Activated CD4-positive, CD25-positive, alpha-beta regulatory T cell treated with anti-CD3 and anti-CD28 coated beads, Interleukin-2, amount 50 U/mL, for 72 hours (primary cell): ENCODE measurements around the gene ATXN7L1.

Experiments used
- DNase-seq: peaks from one replicate; pipeline ENCODE4 v3.0.0; 2021

The ATXN7L1 gene

GRCh38 chr7:105638902-105639495 is 237.4 kb downstream of the ATXN7L1 start:
- DNase-seq = no peak

- no peak for DNase-seq
These were observed 238.1 kb downstream of the ATXN7L1 start for GRCh38 chr7:105638334-105638733.

DNA sequence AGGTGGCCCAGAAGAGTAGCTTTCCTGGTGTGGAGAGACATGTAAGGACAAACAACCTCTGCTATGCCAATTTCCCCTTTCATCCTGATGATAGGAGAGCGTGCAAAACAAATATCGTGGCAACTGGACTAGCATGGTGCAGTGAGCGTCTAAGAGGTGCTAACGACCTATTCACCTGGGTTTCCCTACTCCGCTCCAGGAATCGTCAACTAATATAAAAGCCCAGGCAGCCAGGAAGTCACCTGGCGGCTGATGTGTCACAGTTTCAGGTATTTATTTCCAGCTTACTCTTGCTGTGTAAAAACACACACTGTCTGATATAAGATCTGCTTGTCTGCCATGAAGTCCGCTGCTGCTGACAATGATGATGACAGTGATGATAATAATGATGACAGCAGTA is 238.6 kb downstream of the ATXN7L1 start:
- no peak for DNase-seq

DNA sequence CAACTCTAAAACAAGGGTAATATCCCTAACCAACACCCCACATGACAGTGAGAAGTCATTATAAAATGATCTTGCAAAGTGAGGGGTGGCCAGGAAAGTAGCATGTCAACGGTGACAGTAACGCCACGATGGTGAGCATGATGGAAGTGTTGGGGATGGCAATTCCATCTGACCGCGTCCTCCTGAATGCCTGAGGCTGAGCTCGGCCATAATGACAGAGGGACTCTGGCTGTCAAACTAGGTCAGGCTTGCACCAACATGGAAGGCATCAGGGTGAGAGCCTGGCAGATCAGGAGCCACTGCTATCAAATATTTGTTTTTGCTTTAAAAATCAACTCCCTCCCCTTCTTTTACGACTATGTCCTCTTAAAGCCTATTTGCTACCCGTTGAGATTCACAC is 239.4 kb downstream of the ATXN7L1 start:
- no peak for DNase-seq

DNA sequence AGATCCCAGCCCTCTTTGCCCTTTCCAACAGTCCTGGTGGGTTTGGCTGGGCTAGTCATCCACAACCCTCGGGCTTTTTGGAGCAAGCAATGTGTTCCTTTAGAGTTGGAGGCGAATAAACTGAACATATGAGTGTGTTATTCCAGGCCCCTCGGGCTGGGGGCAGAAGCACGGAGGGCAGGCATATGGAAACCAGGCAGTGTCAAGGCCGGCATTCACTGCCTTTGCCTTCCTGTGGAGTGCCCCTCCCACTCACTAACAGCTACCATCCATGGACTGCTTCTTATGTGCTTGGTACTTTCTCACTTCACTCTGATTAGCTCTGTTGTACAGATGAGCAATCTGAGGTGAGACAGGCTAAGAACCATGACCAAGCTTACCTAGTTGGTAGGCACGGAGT is 241.2 kb downstream of the ATXN7L1 start:
- no peak for DNase-seq

GRCh38 chr7:105625986-105626385 is 250.4 kb downstream of the ATXN7L1 start:
- DNase-seq = no peak

DNA sequence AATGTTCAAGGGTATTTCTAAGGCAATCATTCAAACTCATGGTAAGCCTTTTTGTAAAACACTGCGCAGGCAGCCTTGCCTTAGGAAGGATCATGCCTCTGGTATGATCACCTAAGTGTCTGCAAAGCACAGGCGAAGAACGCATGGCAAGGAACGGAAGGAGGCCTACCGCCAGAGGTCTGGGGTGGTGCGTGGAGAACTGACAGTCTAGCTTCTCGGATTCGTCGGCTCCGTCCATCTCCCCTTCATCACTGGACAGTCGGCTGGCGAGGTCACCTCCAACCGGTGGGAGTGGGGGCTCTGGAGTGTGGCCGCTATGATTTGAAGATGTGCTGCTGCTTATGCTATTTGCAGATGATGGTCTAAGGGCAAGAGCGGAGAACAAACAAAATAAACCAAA is 252.5 kb downstream of the ATXN7L1 start:
- no peak for DNase-seq

DNA sequence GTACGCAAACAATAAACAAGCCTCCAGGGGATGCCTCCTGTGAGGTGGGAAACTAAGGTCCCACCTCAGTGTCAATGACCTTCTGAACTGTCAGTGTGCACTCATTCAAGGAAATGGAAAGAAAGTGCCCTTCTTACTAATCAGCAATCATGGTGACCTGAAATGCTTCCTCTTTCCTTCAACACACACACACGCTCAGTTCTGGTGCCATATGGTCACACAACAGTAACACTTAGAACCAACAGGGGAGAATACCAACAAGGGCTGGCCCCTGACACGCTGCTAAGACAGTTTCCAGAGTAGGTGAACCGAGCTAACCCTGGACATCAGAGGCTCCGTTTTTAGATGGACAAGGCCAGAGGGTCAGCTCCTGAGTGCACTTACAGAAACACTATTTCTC is 253.0 kb downstream of the ATXN7L1 start:
- no peak for DNase-seq

- no peak for DNase-seq
These were observed 254.2 kb downstream of the ATXN7L1 start for GRCh38 chr7:105622106-105622731.

GRCh38 chr7:105621617-105622016 is 254.8 kb downstream of the ATXN7L1 start:
- DNase-seq = no peak

DNA sequence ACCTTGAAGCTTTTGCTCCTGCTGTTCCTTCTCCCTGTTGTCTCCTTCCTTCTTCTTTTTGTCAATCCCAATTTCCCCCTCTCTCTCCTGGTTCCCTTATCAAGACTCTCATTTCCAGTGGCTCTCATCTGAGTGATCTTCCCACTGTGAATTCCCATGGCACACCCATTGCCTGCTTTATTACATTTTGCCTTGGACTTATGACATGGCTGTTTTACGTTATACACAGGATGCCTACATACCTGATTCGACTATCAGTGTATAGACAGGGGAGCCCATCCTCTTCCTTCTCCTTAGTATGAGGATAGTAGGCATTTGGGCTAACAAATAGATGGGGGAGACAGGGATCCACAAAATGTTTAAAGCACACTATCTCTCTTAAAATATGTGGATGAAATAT is 255.2 kb downstream of the ATXN7L1 start:
- DNase-seq = no peak

GRCh38 chr7:105619590-105619989 is 256.8 kb downstream of the ATXN7L1 start:
- DNase-seq = no peak

DNA sequence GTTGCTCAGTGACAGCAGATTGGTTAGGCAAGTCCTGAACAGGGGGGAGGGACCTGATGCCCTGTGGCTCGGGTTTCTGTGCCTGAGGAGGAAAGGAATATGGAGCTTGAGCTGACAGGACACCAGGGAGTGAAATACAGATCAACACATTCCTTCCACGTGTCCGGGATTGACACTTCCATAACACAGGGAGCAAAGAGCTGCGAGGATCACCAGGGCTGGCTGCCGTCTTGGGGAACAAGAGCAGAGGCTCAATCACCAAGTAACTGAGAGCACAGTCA is 258.4 kb downstream of the ATXN7L1 start:
- no peak for DNase-seq

GRCh38 chr7:105617280-105618015 is 259.0 kb downstream of the ATXN7L1 start:
- DNase-seq = no peak

- no peak for DNase-seq
These were observed 262.0 kb downstream of the ATXN7L1 start for GRCh38 chr7:105614341-105614840.

DNA sequence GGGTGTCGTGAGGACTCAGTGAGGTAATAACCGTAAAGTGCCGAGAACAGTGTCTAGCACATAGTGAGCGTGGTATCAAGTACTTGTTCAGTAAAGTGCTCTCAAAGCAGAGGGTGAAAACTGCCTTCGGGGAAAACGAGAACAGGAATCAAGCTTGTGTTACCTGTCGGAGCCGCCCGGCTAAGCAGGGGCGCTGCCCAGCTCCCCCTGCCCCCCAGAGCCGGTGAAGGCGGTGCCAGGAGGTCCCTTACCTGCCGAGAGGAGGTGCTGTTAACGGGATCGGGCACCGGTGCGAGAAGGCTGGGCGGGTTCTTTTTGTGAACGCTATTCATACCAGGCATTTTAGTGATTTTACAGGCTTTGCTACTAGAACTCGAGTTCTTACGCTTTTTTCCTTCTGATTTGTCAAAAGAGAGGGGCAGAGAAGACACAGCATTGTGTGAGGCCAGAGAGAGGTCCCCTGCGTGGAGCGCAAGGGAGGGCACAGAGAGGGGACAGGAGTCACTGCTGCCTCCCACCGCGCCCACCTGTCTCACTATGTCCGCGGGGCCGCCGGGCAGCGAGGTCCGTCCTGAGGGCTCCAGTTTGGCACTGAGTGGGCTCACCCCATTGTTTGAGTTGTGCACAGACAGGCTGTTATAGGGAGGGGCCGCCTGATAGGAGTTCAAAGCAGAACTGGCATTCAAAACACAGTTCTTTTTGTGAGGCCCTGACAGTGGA is 262.6 kb downstream of the ATXN7L1 start:
- DNase-seq = no peak

- DNase-seq = no peak
These were observed 263.6 kb downstream of the ATXN7L1 start for GRCh38 chr7:105612806-105613205.

DNA sequence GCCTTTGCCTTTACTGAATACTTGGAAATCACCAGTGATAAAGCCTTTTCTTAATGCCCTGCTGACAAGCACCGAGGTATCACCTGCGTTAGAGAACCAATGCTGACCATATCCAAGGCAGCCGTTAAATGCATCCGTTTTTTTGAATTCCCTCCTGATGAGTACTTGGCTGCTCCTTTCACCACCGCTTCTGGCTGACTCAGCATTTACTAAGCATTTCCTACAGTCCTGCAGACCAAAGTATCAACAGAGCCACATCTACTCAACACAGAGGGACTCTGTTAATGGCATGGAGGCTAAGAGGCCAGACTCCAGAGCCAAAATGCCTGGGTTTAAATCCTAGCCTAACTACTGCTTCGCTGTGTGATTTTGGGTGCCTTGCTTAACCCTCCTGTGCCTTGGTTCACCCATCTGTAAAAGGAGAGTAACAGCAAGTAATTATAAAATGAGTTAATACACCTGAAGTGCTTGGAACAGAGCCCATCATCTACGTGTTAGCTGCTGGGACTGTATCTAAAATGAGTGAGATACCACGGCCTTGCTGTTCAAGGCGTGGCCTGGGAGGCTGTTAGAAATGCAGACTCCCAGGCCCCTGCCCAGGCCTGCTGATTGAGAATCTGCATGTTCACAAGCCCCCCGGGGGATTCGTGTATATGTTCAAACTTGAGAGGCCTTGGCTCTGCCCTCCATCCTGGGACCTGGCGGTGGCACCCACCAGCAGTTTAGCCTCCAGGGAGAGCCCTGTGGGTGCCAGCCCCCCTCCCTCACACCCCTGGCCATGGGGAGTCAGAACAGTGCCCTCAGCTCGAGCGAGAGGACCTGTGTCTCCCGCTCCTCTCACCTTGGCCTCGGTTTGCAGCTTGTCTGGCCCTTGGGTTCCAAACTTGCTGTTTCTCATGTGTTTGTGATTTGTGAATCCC is 264.3 kb downstream of the ATXN7L1 start:
- no peak for DNase-seq

DNA sequence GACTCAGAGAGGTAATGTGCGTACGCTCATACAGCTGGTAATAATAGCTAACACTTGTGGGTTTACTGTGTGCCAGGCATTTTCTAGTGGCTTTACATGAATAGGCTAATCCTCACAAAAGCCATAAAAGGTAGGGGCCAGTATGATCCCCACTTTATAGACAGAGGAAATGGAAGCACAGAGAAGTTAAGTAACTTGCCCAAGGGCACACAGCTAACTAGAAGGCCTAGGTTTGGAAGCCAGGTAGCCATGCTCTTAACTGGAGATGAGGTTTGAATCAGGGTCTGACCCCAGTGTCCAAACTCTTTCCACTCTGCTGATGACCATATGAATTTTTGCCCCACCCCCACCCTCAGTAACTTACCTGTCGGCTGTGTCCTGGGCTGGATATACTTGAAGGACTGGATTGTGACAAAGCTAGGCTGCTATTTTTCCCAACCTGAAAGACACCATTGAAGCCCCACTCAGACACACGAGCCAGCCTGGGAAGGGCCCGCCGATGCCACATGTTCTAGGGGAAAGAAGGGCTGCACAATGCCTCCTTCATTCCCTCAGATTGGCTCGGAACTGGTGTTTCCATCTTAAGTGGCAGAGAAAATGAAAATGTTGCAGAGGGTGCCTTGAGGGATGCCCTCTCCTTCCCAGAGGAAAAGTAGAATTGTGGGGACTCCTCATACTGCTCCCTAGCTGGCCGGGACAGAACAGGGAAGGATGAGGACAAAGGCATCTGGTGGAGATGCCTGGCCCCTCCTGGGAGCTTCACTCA is 266.1 kb downstream of the ATXN7L1 start:
- DNase-seq = no peak

DNA sequence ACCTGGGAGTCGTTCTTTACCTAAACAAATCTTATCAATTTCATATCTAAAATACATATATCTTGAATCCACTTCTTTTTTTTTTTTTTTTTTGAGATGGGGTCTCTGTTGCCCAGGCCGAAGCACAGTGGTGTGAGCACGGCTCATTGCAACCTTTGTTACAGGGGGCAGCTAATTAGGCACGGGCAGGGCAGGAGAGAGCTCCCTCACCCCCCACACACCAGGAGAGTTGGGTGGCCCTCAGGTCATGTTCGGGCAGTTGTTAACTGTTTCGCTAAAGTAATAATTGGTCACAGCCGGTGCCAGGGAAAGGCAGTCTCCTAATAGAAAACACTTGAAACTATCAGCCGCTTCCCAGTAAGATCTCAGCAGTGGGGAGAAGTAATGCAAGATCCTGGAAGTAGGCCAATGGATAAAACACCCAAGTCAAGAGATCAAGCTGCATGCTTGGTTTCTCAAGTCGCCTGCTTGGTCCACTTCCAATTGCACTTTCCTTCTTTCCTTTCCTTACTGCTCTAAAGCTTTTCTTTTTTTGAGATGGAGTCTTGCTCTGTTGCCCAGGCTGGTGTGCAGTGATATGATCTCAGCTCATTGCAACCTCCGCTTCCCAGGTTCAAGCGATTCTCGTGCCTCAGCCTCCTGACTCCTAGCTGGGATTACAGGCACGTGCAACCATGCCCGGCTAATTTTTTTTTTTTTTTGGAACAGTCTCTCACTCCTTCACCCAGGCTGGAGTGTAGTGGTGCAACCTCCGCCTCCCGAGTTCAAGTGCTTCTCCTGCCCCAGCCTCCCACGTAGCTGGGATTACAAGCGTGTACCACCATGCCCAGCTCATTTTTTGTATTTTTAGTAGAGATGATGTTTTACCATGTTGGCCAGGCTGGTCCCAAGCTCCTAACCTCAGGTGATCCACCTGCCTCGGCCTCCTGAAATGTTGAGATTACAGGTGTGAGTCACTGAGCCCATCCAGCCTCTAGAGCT is 273.8 kb downstream of the ATXN7L1 start:
- no peak for DNase-seq
